IMR-90 (cell line): ENCODE data around the gene P2RX5. TPM values are rescaled to one million over a fixed set of nuclear protein-coding genes. Genes with fewer than 3 reads are reported as not detected.

Source experiments
- ATAC-seq: fragments of 200-7000 bp; cut with Tn5 transposase; 2 replicates; pipeline ENCODE4 v1.9.1; 2020; ENCODE audit warnings: low read depth, mild to moderate bottlenecking, moderate library complexity
- BruUV-seq: library from RNA; stranded (reverse); fragments of 400-500 nt; replicated peaks from 2 replicates; lab custom pipeline; 2021; lab: Mats Ljungman, UMichigan
- CTCF ChIA-PET: fragments of 300-600 bp; formaldehyde crosslinking; extraction: SDS; loops from one replicate; lab custom pipeline; 2021; ENCODE audit warnings: antibody characterized with exemption; lab: Yijun Ruan, JAX
- POLR2A ChIA-PET: fragments of 300-600 bp; sonication (Branson Sonifier 250); formaldehyde crosslinking; loops from one replicate; lab custom pipeline; 2022; ENCODE audit warnings: antibody characterized with exemption; ENCODE audit not compliant: unreplicated experiment; lab: Charles Lee
- DNase-seq: peaks from one replicate; pipeline ENCODE4 v3.0.0; 2013
- H2AFZ ChIP-seq: replicated peaks from 2 replicates; pipeline ENCODE3; 2013; ENCODE audit warnings: low read length, mild to moderate bottlenecking; ENCODE audit not compliant: poor library complexity
- H2AK5ac ChIP-seq: 2 replicates; pipeline ENCODE4 v1.6.1; 2013; ENCODE audit warnings: low read depth, low read length, inconsistent platforms
- H2AK9ac ChIP-seq: replicated peaks from 2 replicates; pipeline ENCODE3; 2013; ENCODE audit warnings: mild to moderate bottlenecking, low read depth, low read length, moderate library complexity; ENCODE audit not compliant: poor library complexity
- H2BK120ac ChIP-seq: 2 replicates; pipeline ENCODE4 v1.6.1; 2013; ENCODE audit warnings: low read depth, low read length, inconsistent platforms
- H2BK15ac ChIP-seq: 3 replicates; pipeline ENCODE4 v1.6.1; 2013; ENCODE audit warnings: low read depth, low read length, inconsistent platforms
- H2BK20ac ChIP-seq: 2 replicates; pipeline ENCODE4 v1.6.1; 2013; ENCODE audit warnings: low read depth, mild to moderate bottlenecking, inconsistent platforms, low read length, moderate library complexity
- H2BK5ac ChIP-seq: 2 replicates; pipeline ENCODE4 v1.6.1; 2013; ENCODE audit warnings: mild to moderate bottlenecking, low read depth, low read length, inconsistent platforms; ENCODE audit not compliant: poor library complexity, severe bottlenecking
- H3K14ac ChIP-seq: replicated peaks from 2 replicates; pipeline ENCODE4 v1.6.1; 2013; ENCODE audit warnings: low read depth, low read length, inconsistent platforms
- H3K18ac ChIP-seq: 2 replicates; pipeline ENCODE4 v1.6.1; 2013; ENCODE audit warnings: low read depth, low read length, control low read depth
- H3K23ac ChIP-seq: 2 replicates; pipeline ENCODE4 v1.6.1; 2013; ENCODE audit warnings: low read depth, low read length, inconsistent platforms
- H3K27ac ChIP-seq: 2 replicates; pipeline ENCODE4 v1.5.1; 2013; ENCODE audit warnings: mild to moderate bottlenecking, control low read depth, low read length; ENCODE audit not compliant: insufficient read depth
- H3K27me3 ChIP-seq: 2 replicates; pipeline ENCODE4 v1.6.1; 2013; ENCODE audit warnings: low read length; ENCODE audit not compliant: control insufficient read depth, insufficient read depth
- H3K36me3 ChIP-seq: 2 replicates; pipeline ENCODE4 v1.6.1; 2013; ENCODE audit warnings: low read length, mixed read lengths; ENCODE audit not compliant: control insufficient read depth, insufficient read depth
- H3K4ac ChIP-seq: 2 replicates; pipeline ENCODE4 v1.6.1; 2013; ENCODE audit warnings: low read depth, low read length, inconsistent platforms
- H3K4me1 ChIP-seq: 2 replicates; pipeline ENCODE4 v1.6.1; 2013; ENCODE audit warnings: low read length, mixed read lengths; ENCODE audit not compliant: control insufficient read depth, insufficient read depth
- H3K4me2 ChIP-seq: 2 replicates; pipeline ENCODE4 v1.6.1; 2013; ENCODE audit warnings: low read depth, mild to moderate bottlenecking, control low read depth, low read length, moderate library complexity
- H3K4me3 ChIP-seq: 2 replicates; pipeline ENCODE4 v1.5.1; 2013; ENCODE audit warnings: low read depth, mild to moderate bottlenecking, control low read depth, low read length, moderate library complexity; ENCODE audit not compliant: insufficient read depth
- H3K56ac ChIP-seq: 2 replicates; pipeline ENCODE4 v1.6.1; 2013; ENCODE audit warnings: low read length, inconsistent platforms; ENCODE audit not compliant: insufficient read depth; ENCODE audit errors: extremely low read depth
- H3K79me1 ChIP-seq, 2 experiments: 2 replicates each; pipeline ENCODE4 v1.6.1; 2013; ENCODE audit warnings: low read length in 2 of 2, inconsistent platforms in 1 of 2, low read depth in 1 of 2
- H3K9ac ChIP-seq: 2 replicates; pipeline ENCODE4 v1.6.1; 2013; ENCODE audit warnings: low read depth, low read length, control low read depth
- H3K9me1 ChIP-seq: 2 replicates; pipeline ENCODE4 v1.6.1; 2013; ENCODE audit warnings: low read length, inconsistent platforms; ENCODE audit not compliant: insufficient read depth
- H3K9me3 ChIP-seq: 2 replicates; pipeline ENCODE4 v1.6.1; 2013; ENCODE audit warnings: low read length; ENCODE audit not compliant: control insufficient read depth, insufficient read depth
- H4K20me1 ChIP-seq: 2 replicates; pipeline ENCODE4 v1.6.1; 2013; ENCODE audit warnings: low read length, inconsistent platforms; ENCODE audit not compliant: insufficient read depth
- H4K5ac ChIP-seq: 2 replicates; pipeline ENCODE4 v1.6.1; 2013; ENCODE audit warnings: mild to moderate bottlenecking, low read depth, low read length, control low read depth
- H4K8ac ChIP-seq, 2 experiments: 2 replicates each; pipeline ENCODE4 v1.6.1; 2013; ENCODE audit warnings: low read depth in 2 of 2, low read length in 2 of 2, control low read depth in 1 of 2, inconsistent platforms in 1 of 2
- H4K91ac ChIP-seq: 2 replicates; pipeline ENCODE4 v1.6.1; 2013; ENCODE audit warnings: low read depth, low read length, inconsistent platforms; ENCODE audit not compliant: insufficient read depth
- BHLHE40 ChIP-seq: fragments of 150-350 bp; IDR thresholded peaks from 2 replicates; pipeline ENCODE4 v1.6.1; 2016; ENCODE audit warnings: mild to moderate bottlenecking, low read depth, low read length
- CTCF ChIP-seq: conservative IDR thresholded peaks from 2 replicates; pipeline ENCODE4 v1.5.1; 2012; ENCODE audit warnings: mild to moderate bottlenecking, low read depth, low read length, improper control_type of control experiment
- ELK1 ChIP-seq: fragments of 150-350 bp; IDR thresholded peaks from 2 replicates; pipeline ENCODE4 v1.6.1; 2016; ENCODE audit warnings: low read depth, mild to moderate bottlenecking, low read length, moderate library complexity, borderline replicate concordance
- MAFK ChIP-seq: IDR thresholded peaks from 2 replicates; pipeline ENCODE4 v1.6.1; 2012; ENCODE audit warnings: low read depth, low read length, improper control_type of control experiment
- POLR2A ChIP-seq: IDR thresholded peaks from 2 replicates; pipeline ENCODE4 v1.6.1; 2012; ENCODE audit warnings: mild to moderate bottlenecking, low read depth, low read length
- SMC3 ChIP-seq: fragments of 150-350 bp; IDR thresholded peaks from 2 replicates; pipeline ENCODE4 v1.6.1; 2016; ENCODE audit warnings: low read depth, mild to moderate bottlenecking, antibody characterized with exemption, low read length, moderate library complexity
- WGBS, 2 experiments: methylation state at CpG; one replicate each; pipeline versions ENCODE4 v1.1.5 to v1.1.7; 2013; ENCODE audit warnings: missing lambda C conversion rate in 2 of 2; ENCODE audit not compliant: insufficient read length in 1 of 2; ENCODE audit errors: extremely low coverage in 2 of 2; 5-methylcytosine and 5-hydroxymethylcytosine counted together
- dilution Hi-C: fragments of 300-500 bp; cut with HindIII; formaldehyde crosslinking; loops from one replicate; pipeline ENCODE4 v1.14.3; 2018; ENCODE audit warnings: low sequenced_read_pairs; ENCODE audit not compliant: unreplicated experiment
- in situ Hi-C: fragments of 300-500 bp; cut with MboI; formaldehyde crosslinking; loops from 3 replicates; pipeline ENCODE4 v1.14.3; 2019; ENCODE audit warnings: low sequenced_read_pairs, inconsistent platforms, mixed read lengths
- intact Hi-C: fragments of 100-400 bp; cut with micrococcal nuclease; formaldehyde crosslinking; loops from 2 replicates; pipeline ENCODE4 v1.10.0; 2022
- polyA plus RNA-seq, 3 experiments: library from polyadenylated mRNA; depleted of rRNA; stranded (reverse); fragments of >200 nt; gene quantifications; 2 replicates each; pipeline ENCODE4 v1.2.3, GENCODE V29; 2012; ENCODE audit warnings: low replicate concordance in 1 of 3
- total RNA-seq: library from RNA; depleted of rRNA; stranded (reverse); fragments of >200 nt; gene quantifications from 2 replicates; pipeline ENCODE4 v1.2.3, GENCODE V29; 2012

Gene P2RX5
- total and polyA plus RNA-seq, 2 of the 4 experiments (the other 2 are of a cell fraction), result 1.8 to 3.7 TPM

- dilution Hi-C loops, result no loop called here
- Histone ChIP-seq H4K91ac (no peak overlapping the region), H3K4me3 (no peak overlapping the region), H2BK5ac (no peak overlapping the region), H4K20me1 (no peaks in the 10 kb centered on the region), H3K4me1 (peaks cover 5% of the 10 kb centered on the region; the same call in 1 of the 2 replicates), H2BK15ac (no peak overlapping the region), H3K36me3 (no peaks in the 10 kb centered on the region), H3K27me3 (peaks cover 11% of the 10 kb centered on the region), H3K18ac (no peak overlapping the region), H4K5ac (no peak overlapping the region), H4K8ac (no peak overlapping the region), H3K27ac (no peak overlapping the region), H3K14ac (no peak overlapping the region), H3K9me3 (no peaks in the 10 kb centered on the region), H3K9me1 (no peaks in the 10 kb centered on the region), H3K4ac (no peak overlapping the region), H2BK120ac (no peak overlapping the region), H3K4me2 (no peak overlapping the region), H2AK5ac (no peak overlapping the region), H2AK9ac (no peak overlapping the region), H2BK20ac (no peak overlapping the region), H3K23ac (no peak overlapping the region), H2AFZ (no peak overlapping the region), H3K79me1 (no peaks in the 10 kb centered on the region), H3K9ac (no peak overlapping the region), H3K56ac (no peak overlapping the region)
- CTCF ChIA-PET, result interaction anchor here (0.6 to 0.7 kb wide), 3 partner anchors 20 to 193 kb away, joined by 3 to 5 read pairs (median 4); no protein-coding TSS in a partner anchor
- 42% methylated on average over 4 of the region's 14 CpGs; no CpG with 5 or more reads in 1 of the 2 experiments for WGBS, 2 experiments
- no TSS peak for BruUV-seq
- POLR2A ChIA-PET, result no interaction called here
- no peak for TF ChIP-seq BHLHE40
- no peak for TF ChIP-seq CTCF
- TF ChIP-seq POLR2A, result no peak
- TF ChIP-seq SMC3, result no peak
- TF ChIP-seq ELK1, result no peak
- no peak for TF ChIP-seq MAFK
- intact Hi-C loops, result no loop called here
- DNase-seq (no peak), ATAC-seq (no peak)
- in situ Hi-C loops, result loop anchor here (25.0 kb wide), 1 partner anchor 272 kb away; no protein-coding TSS in a partner anchor
Measured at GRCh38 chr17:3740611-3741073, 44.7 kb upstream of the P2RX5 start.
